IMR-90 (cell line): ENCODE results near the gene SYT6. TPM values are rescaled to one million over a fixed set of nuclear protein-coding genes. Genes with fewer than 3 reads are reported as not detected.

ENCODE experiments used
- ATAC-seq: fragments of 200-7000 bp; cut with Tn5 transposase; 2 replicates; pipeline ENCODE4 v1.9.1; 2020; ENCODE audit warnings: low read depth, mild to moderate bottlenecking, moderate library complexity
- BruUV-seq: library from RNA; stranded (reverse); fragments of 400-500 nt; replicated peaks from 2 replicates; lab custom pipeline; 2021; lab: Mats Ljungman, UMichigan
- CTCF ChIA-PET: fragments of 300-600 bp; formaldehyde crosslinking; extraction: SDS; loops from one replicate; lab custom pipeline; 2021; ENCODE audit warnings: antibody characterized with exemption; lab: Yijun Ruan, JAX
- POLR2A ChIA-PET: fragments of 300-600 bp; sonication (Branson Sonifier 250); formaldehyde crosslinking; loops from one replicate; lab custom pipeline; 2022; ENCODE audit warnings: antibody characterized with exemption; ENCODE audit not compliant: unreplicated experiment; lab: Charles Lee
- DNase-seq: peaks from one replicate; pipeline ENCODE4 v3.0.0; 2013
- H2AFZ ChIP-seq: replicated peaks from 2 replicates; pipeline ENCODE3; 2013; ENCODE audit warnings: low read length, mild to moderate bottlenecking; ENCODE audit not compliant: poor library complexity
- H2AK5ac ChIP-seq: 2 replicates; pipeline ENCODE4 v1.6.1; 2013; ENCODE audit warnings: low read depth, low read length, inconsistent platforms
- H2AK9ac ChIP-seq: replicated peaks from 2 replicates; pipeline ENCODE3; 2013; ENCODE audit warnings: mild to moderate bottlenecking, low read depth, low read length, moderate library complexity; ENCODE audit not compliant: poor library complexity
- H2BK120ac ChIP-seq: 2 replicates; pipeline ENCODE4 v1.6.1; 2013; ENCODE audit warnings: low read depth, low read length, inconsistent platforms
- H2BK15ac ChIP-seq: 3 replicates; pipeline ENCODE4 v1.6.1; 2013; ENCODE audit warnings: low read depth, low read length, inconsistent platforms
- H2BK20ac ChIP-seq: 2 replicates; pipeline ENCODE4 v1.6.1; 2013; ENCODE audit warnings: low read depth, mild to moderate bottlenecking, inconsistent platforms, low read length, moderate library complexity
- H2BK5ac ChIP-seq: 2 replicates; pipeline ENCODE4 v1.6.1; 2013; ENCODE audit warnings: mild to moderate bottlenecking, low read depth, low read length, inconsistent platforms; ENCODE audit not compliant: poor library complexity, severe bottlenecking
- H3K14ac ChIP-seq: replicated peaks from 2 replicates; pipeline ENCODE4 v1.6.1; 2013; ENCODE audit warnings: low read depth, low read length, inconsistent platforms
- H3K18ac ChIP-seq: 2 replicates; pipeline ENCODE4 v1.6.1; 2013; ENCODE audit warnings: low read depth, low read length, control low read depth
- H3K23ac ChIP-seq: 2 replicates; pipeline ENCODE4 v1.6.1; 2013; ENCODE audit warnings: low read depth, low read length, inconsistent platforms
- H3K27ac ChIP-seq: 2 replicates; pipeline ENCODE4 v1.5.1; 2013; ENCODE audit warnings: mild to moderate bottlenecking, control low read depth, low read length; ENCODE audit not compliant: insufficient read depth
- H3K27me3 ChIP-seq: 2 replicates; pipeline ENCODE4 v1.6.1; 2013; ENCODE audit warnings: low read length; ENCODE audit not compliant: control insufficient read depth, insufficient read depth
- H3K36me3 ChIP-seq: 2 replicates; pipeline ENCODE4 v1.6.1; 2013; ENCODE audit warnings: low read length, mixed read lengths; ENCODE audit not compliant: control insufficient read depth, insufficient read depth
- H3K4ac ChIP-seq: 2 replicates; pipeline ENCODE4 v1.6.1; 2013; ENCODE audit warnings: low read depth, low read length, inconsistent platforms
- H3K4me1 ChIP-seq: 2 replicates; pipeline ENCODE4 v1.6.1; 2013; ENCODE audit warnings: low read length, mixed read lengths; ENCODE audit not compliant: control insufficient read depth, insufficient read depth
- H3K4me2 ChIP-seq: 2 replicates; pipeline ENCODE4 v1.6.1; 2013; ENCODE audit warnings: low read depth, mild to moderate bottlenecking, control low read depth, low read length, moderate library complexity
- H3K4me3 ChIP-seq: 2 replicates; pipeline ENCODE4 v1.5.1; 2013; ENCODE audit warnings: low read depth, mild to moderate bottlenecking, control low read depth, low read length, moderate library complexity; ENCODE audit not compliant: insufficient read depth
- H3K56ac ChIP-seq: 2 replicates; pipeline ENCODE4 v1.6.1; 2013; ENCODE audit warnings: low read length, inconsistent platforms; ENCODE audit not compliant: insufficient read depth; ENCODE audit errors: extremely low read depth
- H3K79me1 ChIP-seq, 2 experiments: 2 replicates each; pipeline ENCODE4 v1.6.1; 2013; ENCODE audit warnings: low read length in 2 of 2, inconsistent platforms in 1 of 2, low read depth in 1 of 2
- H3K9ac ChIP-seq: 2 replicates; pipeline ENCODE4 v1.6.1; 2013; ENCODE audit warnings: low read depth, low read length, control low read depth
- H3K9me1 ChIP-seq: 2 replicates; pipeline ENCODE4 v1.6.1; 2013; ENCODE audit warnings: low read length, inconsistent platforms; ENCODE audit not compliant: insufficient read depth
- H3K9me3 ChIP-seq: 2 replicates; pipeline ENCODE4 v1.6.1; 2013; ENCODE audit warnings: low read length; ENCODE audit not compliant: control insufficient read depth, insufficient read depth
- H4K20me1 ChIP-seq: 2 replicates; pipeline ENCODE4 v1.6.1; 2013; ENCODE audit warnings: low read length, inconsistent platforms; ENCODE audit not compliant: insufficient read depth
- H4K5ac ChIP-seq: 2 replicates; pipeline ENCODE4 v1.6.1; 2013; ENCODE audit warnings: mild to moderate bottlenecking, low read depth, low read length, control low read depth
- H4K8ac ChIP-seq, 2 experiments: 2 replicates each; pipeline ENCODE4 v1.6.1; 2013; ENCODE audit warnings: low read depth in 2 of 2, low read length in 2 of 2, control low read depth in 1 of 2, inconsistent platforms in 1 of 2
- H4K91ac ChIP-seq: 2 replicates; pipeline ENCODE4 v1.6.1; 2013; ENCODE audit warnings: low read depth, low read length, inconsistent platforms; ENCODE audit not compliant: insufficient read depth
- CHD1 ChIP-seq: IDR thresholded peaks from 2 replicates; pipeline ENCODE4 v1.6.1; 2012; ENCODE audit warnings: low read depth, low read length, improper control_type of control experiment
- RAD21 ChIP-seq: IDR thresholded peaks from 2 replicates; pipeline ENCODE4 v1.6.1; 2012; ENCODE audit warnings: low read length, improper control_type of control experiment
- WGBS, 2 experiments: methylation state at CpG; one replicate each; pipeline versions ENCODE4 v1.1.5 to v1.1.7; 2013; ENCODE audit warnings: missing lambda C conversion rate in 2 of 2; ENCODE audit not compliant: insufficient read length in 1 of 2; ENCODE audit errors: extremely low coverage in 2 of 2; 5-methylcytosine and 5-hydroxymethylcytosine counted together
- dilution Hi-C: fragments of 300-500 bp; cut with HindIII; formaldehyde crosslinking; loops from one replicate; pipeline ENCODE4 v1.14.3; 2018; ENCODE audit warnings: low sequenced_read_pairs; ENCODE audit not compliant: unreplicated experiment
- in situ Hi-C: fragments of 300-500 bp; cut with MboI; formaldehyde crosslinking; loops from 3 replicates; pipeline ENCODE4 v1.14.3; 2019; ENCODE audit warnings: low sequenced_read_pairs, inconsistent platforms, mixed read lengths
- intact Hi-C: fragments of 100-400 bp; cut with micrococcal nuclease; formaldehyde crosslinking; loops from 2 replicates; pipeline ENCODE4 v1.10.0; 2022
- polyA plus RNA-seq, 3 experiments: library from polyadenylated mRNA; depleted of rRNA; stranded (reverse); fragments of >200 nt; gene quantifications; 2 replicates each; pipeline ENCODE4 v1.2.3, GENCODE V29; 2012; ENCODE audit warnings: low replicate concordance in 1 of 3
- total RNA-seq: library from RNA; depleted of rRNA; stranded (reverse); fragments of >200 nt; gene quantifications from 2 replicates; pipeline ENCODE4 v1.2.3, GENCODE V29; 2012

Gene SYT6
- total and polyA plus RNA-seq, 2 of the 4 experiments (the other 2 are of a cell fraction) = not detected

DNA sequence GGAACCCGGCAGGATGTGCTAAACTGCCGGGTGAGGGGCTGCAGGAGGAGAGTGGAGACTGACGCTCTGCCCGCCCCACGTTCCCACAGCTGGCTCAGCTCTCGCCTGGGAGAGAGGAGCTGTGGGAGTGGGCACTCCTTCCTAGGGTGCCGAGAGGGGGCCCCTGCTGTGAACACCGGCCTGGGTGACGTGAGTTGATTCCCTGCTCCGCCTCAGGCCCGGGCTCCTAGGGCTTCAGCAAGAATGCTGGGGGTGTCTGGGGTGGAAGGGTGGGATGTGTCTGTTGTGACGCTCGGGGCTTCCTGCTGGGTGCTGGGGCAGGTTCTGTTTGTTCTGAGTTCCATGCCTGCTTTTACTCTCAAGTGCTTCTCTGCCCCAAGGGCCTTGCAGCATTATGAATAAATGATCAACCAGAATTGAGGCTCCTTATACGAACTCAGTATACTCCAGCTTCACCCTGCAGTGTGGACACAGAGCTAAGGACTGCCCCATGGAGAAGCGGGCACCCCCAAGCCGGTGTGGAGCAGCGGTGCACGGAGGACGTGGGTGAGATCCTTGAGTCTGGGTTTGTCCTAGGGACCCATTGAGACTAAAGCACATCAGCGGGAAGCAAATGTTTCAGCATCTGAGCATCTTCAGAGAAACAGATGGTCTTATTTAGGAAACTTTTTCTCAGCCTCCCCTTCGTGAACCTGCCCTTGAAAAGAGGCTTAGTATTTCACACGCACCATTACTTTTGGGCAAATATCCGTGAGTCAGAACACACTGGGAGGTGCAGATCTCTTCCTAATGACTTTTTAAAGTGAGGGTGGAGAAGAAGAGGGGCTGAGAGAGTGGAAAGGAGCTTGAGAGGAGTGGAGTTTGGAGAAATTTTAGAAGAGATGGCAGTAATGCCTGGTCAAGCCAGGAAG, 41.7 kb downstream of the SYT6 start:
- no peak for ATAC-seq
- no peak overlapping the region for H3K4ac ChIP-seq
- CTCF ChIA-PET = no interaction called here
- H4K8ac ChIP-seq = no peak overlapping the region
- H2BK120ac ChIP-seq = no peak overlapping the region
- no peak overlapping the region for H2BK5ac ChIP-seq
- no peaks in the 10 kb centered on the region for H4K20me1 ChIP-seq
- H3K9ac ChIP-seq = no peak overlapping the region
- POLR2A ChIA-PET = no interaction called here
- no peaks in the 10 kb centered on the region for H3K4me1 ChIP-seq
- no peaks in the 10 kb centered on the region for H3K9me1 ChIP-seq
- no peak overlapping the region for H3K56ac ChIP-seq
- no peak overlapping the region for H4K91ac ChIP-seq
- no peaks in the 10 kb centered on the region for H3K79me1 ChIP-seq
- no peak overlapping the region for H3K4me3 ChIP-seq
- H2BK20ac ChIP-seq = no peak overlapping the region
- H3K18ac ChIP-seq = no peak overlapping the region
- H2BK15ac ChIP-seq = no peak overlapping the region
- intact Hi-C loops (no loop called here), in situ Hi-C loops (no loop called here), dilution Hi-C loops (no loop called here)
- H4K5ac ChIP-seq = no peak overlapping the region
- no peak overlapping the region for H3K23ac ChIP-seq
- no peak overlapping the region for H2AK9ac ChIP-seq
- H3K27me3 ChIP-seq = peaks cover 13% of the 10 kb centered on the region
- H3K4me2 ChIP-seq = no peak overlapping the region
- no peak overlapping the region for H2AFZ ChIP-seq
- WGBS, 2 experiments = 79% methylated on average over 11 of the region's 23 CpGs; no CpG with 5 or more reads in 1 of the 2 experiments
- no peak overlapping the region for H3K14ac ChIP-seq
- TF ChIP-seq CHD1 (no peak), RAD21 (no peak)
- no peak for DNase-seq
- BruUV-seq = no TSS peak
- no peak overlapping the region for H3K27ac ChIP-seq
- no peak overlapping the region for H2AK5ac ChIP-seq
- no peaks in the 10 kb centered on the region for H3K9me3 ChIP-seq
- no peaks in the 10 kb centered on the region for H3K36me3 ChIP-seq
